Measurements from ENCODE around the gene ST7.

Gene ST7

GRCh38 chr7:117084286-117084685 lies 131.0 kb downstream of the ST7 start:
- H3K27me3 ChIP-seq (ENCODE audit: control insufficient read depth in 1 of 2, insufficient read depth in 2 of 2, low read length in 2 of 2): no peaks in the 10 kb centered on the region

GRCh38 chr7:117085275-117085674 lies 132.0 kb downstream of the ST7 start:
- Histone ChIP-seq H3K4me1 (ENCODE audit: control insufficient read depth, insufficient read depth, low read length) (no peaks in the 10 kb centered on the region), H3K4me3 (ENCODE audit: low read length in 2 of 2) (no peak overlapping the region)

More at GRCh38 chr7:117084286-117084685, 131.0 kb downstream of the ST7 start:
- H3K27ac ChIP-seq (ENCODE audit: low read length): no peak overlapping the region
- no peaks in the 10 kb centered on the region for H3K4me1 ChIP-seq (ENCODE audit: control insufficient read depth, insufficient read depth, low read length)
- no peak overlapping the region for H3K9ac ChIP-seq (ENCODE audit: low read length in 2 of 2)
- H3K36me3 ChIP-seq (ENCODE audit: control insufficient read depth in 2 of 2, insufficient read depth in 2 of 2, low read length in 2 of 2): no peaks in the 10 kb centered on the region
- no peaks in the 10 kb centered on the region for H3K9me3 ChIP-seq (ENCODE audit: control insufficient read depth in 2 of 2, low read length in 2 of 2)
- H3K4me3 ChIP-seq (ENCODE audit: low read length in 2 of 2): no peak overlapping the region

GRCh38 chr7:117085769-117086463 lies 132.6 kb downstream of the ST7 start:
- Histone ChIP-seq H3K4me1 (ENCODE audit: control insufficient read depth, insufficient read depth, low read length) (no peaks in the 10 kb centered on the region), H3K27ac (ENCODE audit: low read length) (no peak overlapping the region), H3K9ac (ENCODE audit: low read length in 2 of 2) (no peak overlapping the region)

More at GRCh38 chr7:117085275-117085674, 132.0 kb downstream of the ST7 start:
- Histone ChIP-seq H3K9ac (ENCODE audit: low read length in 2 of 2) (no peak overlapping the region), H3K27ac (ENCODE audit: low read length) (no peak overlapping the region), H3K27me3 (ENCODE audit: control insufficient read depth in 1 of 2, insufficient read depth in 2 of 2, low read length in 2 of 2) (no peaks in the 10 kb centered on the region), H3K36me3 (ENCODE audit: control insufficient read depth in 2 of 2, insufficient read depth in 2 of 2, low read length in 2 of 2) (no peaks in the 10 kb centered on the region), H3K9me3 (ENCODE audit: control insufficient read depth in 2 of 2, low read length in 2 of 2) (no peaks in the 10 kb centered on the region)

GRCh38 chr7:117086788-117087187 lies 133.5 kb downstream of the ST7 start:
- no peaks in the 10 kb centered on the region for H3K9me3 ChIP-seq (ENCODE audit: control insufficient read depth in 2 of 2, low read length in 2 of 2)
- H3K27me3 ChIP-seq (ENCODE audit: control insufficient read depth in 1 of 2, insufficient read depth in 2 of 2, low read length in 2 of 2): no peaks in the 10 kb centered on the region
- peaks cover 3% of the 10 kb centered on the region for H3K4me1 ChIP-seq (ENCODE audit: control insufficient read depth, insufficient read depth, low read length)
- no peak overlapping the region for H3K27ac ChIP-seq (ENCODE audit: low read length)
- H3K36me3 ChIP-seq (ENCODE audit: control insufficient read depth in 2 of 2, insufficient read depth in 2 of 2, low read length in 2 of 2): no peaks in the 10 kb centered on the region
- H3K9ac ChIP-seq (ENCODE audit: low read length in 2 of 2): no peak overlapping the region
- no peak overlapping the region for H3K4me3 ChIP-seq (ENCODE audit: low read length in 2 of 2)

More at GRCh38 chr7:117085769-117086463, 132.6 kb downstream of the ST7 start:
- Histone ChIP-seq H3K9me3 (ENCODE audit: control insufficient read depth in 2 of 2, low read length in 2 of 2) (no peaks in the 10 kb centered on the region), H3K36me3 (ENCODE audit: control insufficient read depth in 2 of 2, insufficient read depth in 2 of 2, low read length in 2 of 2) (no peaks in the 10 kb centered on the region), H3K4me3 (ENCODE audit: low read length in 2 of 2) (no peak overlapping the region), H3K27me3 (ENCODE audit: control insufficient read depth in 1 of 2, insufficient read depth in 2 of 2, low read length in 2 of 2) (no peaks in the 10 kb centered on the region)

- Histone ChIP-seq H3K27me3 (ENCODE audit: control insufficient read depth in 1 of 2, insufficient read depth in 2 of 2, low read length in 2 of 2) (no peaks in the 10 kb centered on the region), H3K4me1 (ENCODE audit: control insufficient read depth, insufficient read depth, low read length) (peaks cover 4% of the 10 kb centered on the region), H3K9ac (ENCODE audit: low read length in 2 of 2) (no peak overlapping the region), H3K4me3 (ENCODE audit: low read length in 2 of 2) (no peak overlapping the region), H3K36me3 (ENCODE audit: control insufficient read depth in 2 of 2, insufficient read depth in 2 of 2, low read length in 2 of 2) (no peaks in the 10 kb centered on the region), H3K27ac (ENCODE audit: low read length) (no peak overlapping the region), H3K9me3 (ENCODE audit: control insufficient read depth in 2 of 2, low read length in 2 of 2) (no peaks in the 10 kb centered on the region)
Observed at GRCh38 chr7:117087639-117088396, 134.5 kb downstream of the ST7 start.

GRCh38 chr7:117088623-117089194 lies 135.4 kb downstream of the ST7 start:
- Histone ChIP-seq H3K27me3 (ENCODE audit: control insufficient read depth in 1 of 2, insufficient read depth in 2 of 2, low read length in 2 of 2) (no peaks in the 10 kb centered on the region), H3K9ac (ENCODE audit: low read length in 2 of 2) (no peak overlapping the region), H3K4me1 (ENCODE audit: control insufficient read depth, insufficient read depth, low read length) (peaks cover 4% of the 10 kb centered on the region), H3K4me3 (ENCODE audit: low read length in 2 of 2) (no peak overlapping the region), H3K27ac (ENCODE audit: low read length) (no peak overlapping the region), H3K9me3 (ENCODE audit: control insufficient read depth in 2 of 2, low read length in 2 of 2) (no peaks in the 10 kb centered on the region), H3K36me3 (ENCODE audit: control insufficient read depth in 2 of 2, insufficient read depth in 2 of 2, low read length in 2 of 2) (no peaks in the 10 kb centered on the region)

- H3K27me3 ChIP-seq (ENCODE audit: control insufficient read depth in 1 of 2, insufficient read depth in 2 of 2, low read length in 2 of 2): no peaks in the 10 kb centered on the region
- H3K4me3 ChIP-seq (ENCODE audit: low read length in 2 of 2): no peak overlapping the region
- H3K4me1 ChIP-seq (ENCODE audit: control insufficient read depth, insufficient read depth, low read length): peaks cover 4% of the 10 kb centered on the region
- no peak overlapping the region for H3K9ac ChIP-seq (ENCODE audit: low read length in 2 of 2)
- no peaks in the 10 kb centered on the region for H3K9me3 ChIP-seq (ENCODE audit: control insufficient read depth in 2 of 2, low read length in 2 of 2)
- H3K36me3 ChIP-seq (ENCODE audit: control insufficient read depth in 2 of 2, insufficient read depth in 2 of 2, low read length in 2 of 2): no peaks in the 10 kb centered on the region
- H3K27ac ChIP-seq (ENCODE audit: low read length): no peak overlapping the region
Observed at GRCh38 chr7:117090791-117091190, 137.5 kb downstream of the ST7 start.

- Histone ChIP-seq H3K4me1 (ENCODE audit: control insufficient read depth, insufficient read depth, low read length) (peaks cover 4% of the 10 kb centered on the region), H3K9me3 (ENCODE audit: control insufficient read depth in 2 of 2, low read length in 2 of 2) (no peaks in the 10 kb centered on the region), H3K9ac (ENCODE audit: low read length in 2 of 2) (no peak overlapping the region), H3K4me3 (ENCODE audit: low read length in 2 of 2) (no peak overlapping the region), H3K36me3 (ENCODE audit: control insufficient read depth in 2 of 2, insufficient read depth in 2 of 2, low read length in 2 of 2) (no peaks in the 10 kb centered on the region), H3K27ac (ENCODE audit: low read length) (no peak overlapping the region), H3K27me3 (ENCODE audit: control insufficient read depth in 1 of 2, insufficient read depth in 2 of 2, low read length in 2 of 2) (no peaks in the 10 kb centered on the region)
Observed at GRCh38 chr7:117091721-117092120, 138.4 kb downstream of the ST7 start.

GRCh38 chr7:117092785-117093184 lies 139.5 kb downstream of the ST7 start:
- Histone ChIP-seq H3K4me3 (ENCODE audit: low read length in 2 of 2) (no peak overlapping the region), H3K27me3 (ENCODE audit: control insufficient read depth in 1 of 2, insufficient read depth in 2 of 2, low read length in 2 of 2) (no peaks in the 10 kb centered on the region), H3K4me1 (ENCODE audit: control insufficient read depth, insufficient read depth, low read length) (peaks cover 4% of the 10 kb centered on the region), H3K9ac (ENCODE audit: low read length in 2 of 2) (no peak overlapping the region), H3K9me3 (ENCODE audit: control insufficient read depth in 2 of 2, low read length in 2 of 2) (no peaks in the 10 kb centered on the region), H3K36me3 (ENCODE audit: control insufficient read depth in 2 of 2, insufficient read depth in 2 of 2, low read length in 2 of 2) (no peaks in the 10 kb centered on the region), H3K27ac (ENCODE audit: low read length) (no peak overlapping the region)

GRCh38 chr7:117094457-117094856 lies 141.2 kb downstream of the ST7 start:
- no peaks in the 10 kb centered on the region for H3K9me3 ChIP-seq (ENCODE audit: control insufficient read depth in 2 of 2, low read length in 2 of 2)
- no peak overlapping the region for H3K27ac ChIP-seq (ENCODE audit: low read length)
- no peaks in the 10 kb centered on the region for H3K36me3 ChIP-seq (ENCODE audit: control insufficient read depth in 2 of 2, insufficient read depth in 2 of 2, low read length in 2 of 2)
- H3K4me3 ChIP-seq (ENCODE audit: low read length in 2 of 2): no peak overlapping the region
- peaks cover 11% of the 10 kb centered on the region for H3K4me1 ChIP-seq (ENCODE audit: control insufficient read depth, insufficient read depth, low read length)
- no peaks in the 10 kb centered on the region for H3K27me3 ChIP-seq (ENCODE audit: control insufficient read depth in 1 of 2, insufficient read depth in 2 of 2, low read length in 2 of 2)
- no peak overlapping the region for H3K9ac ChIP-seq (ENCODE audit: low read length in 2 of 2)

All from stomach smooth muscle (tissue), 2 donors.